Mesothelial cell of epicardium (in vitro differentiated cells): ENCODE data around the gene NCOA1. TPM values are rescaled to one million over a fixed set of nuclear protein-coding genes. Genes with fewer than 3 reads are reported as not detected.

Experiments
- DNase-seq, 2 experiments: peaks; one replicate each; pipeline ENCODE4 v3.0.0; 2021; ENCODE audit warnings: low spot score in 2 of 2; ENCODE audit not compliant: unreplicated experiment in 2 of 2
- H3K27ac Mint-ChIP-seq: 2 replicates; pipeline ENCODE4 v1.8.0; 2021; ENCODE audit warnings: mixed read lengths
- H3K27me3 Mint-ChIP-seq: 2 replicates; pipeline ENCODE4 v1.8.0; 2021; ENCODE audit warnings: low read depth, mixed read lengths
- H3K36me3 Mint-ChIP-seq: 2 replicates; pipeline ENCODE4 v1.8.0; 2021; ENCODE audit warnings: mixed read lengths
- H3K4me1 Mint-ChIP-seq: 2 replicates; pipeline ENCODE4 v1.8.0; 2021; ENCODE audit warnings: mixed read lengths
- H3K4me3 Mint-ChIP-seq: 2 replicates; pipeline ENCODE4 v1.8.0; 2021; ENCODE audit warnings: mild to moderate bottlenecking, moderate library complexity, mixed read lengths
- H3K9me3 Mint-ChIP-seq: 2 replicates; pipeline ENCODE4 v1.8.0; 2021; ENCODE audit warnings: mixed read lengths
- total RNA-seq: library from RNA; stranded (reverse); gene quantifications from 3 replicates; pipeline ENCODE4 v1.2.1, GENCODE V29; 2021
- TF ChIP-seq, protein P1 (sequence below): fragments of 200-600 bp; sonication (generic); IDR thresholded peaks from one replicate; pipeline ENCODE4 v1.5.0; 2021; ENCODE audit warnings: antibody characterized with exemption; ENCODE audit not compliant: unreplicated experiment

The NCOA1 gene
- total RNA-seq, 1 donor from 2014 or later = 35.1 TPM

GRCh38 chr2:24816884-24817283, 325.8 kb downstream of the NCOA1 start:
- Mint-ChIP-seq H3K27me3 (no peaks in the 10 kb centered on the region), H3K27ac (peak overlapping the region; percentile 65), H3K4me1 (peaks cover 3% of the 10 kb centered on the region), H3K36me3 (peaks cover 38% of the 10 kb centered on the region), H3K4me3 (no peak overlapping the region), H3K9me3 (no peaks in the 10 kb centered on the region)
- DNase-seq = no peak
- TF ChIP-seq, protein P1, sequence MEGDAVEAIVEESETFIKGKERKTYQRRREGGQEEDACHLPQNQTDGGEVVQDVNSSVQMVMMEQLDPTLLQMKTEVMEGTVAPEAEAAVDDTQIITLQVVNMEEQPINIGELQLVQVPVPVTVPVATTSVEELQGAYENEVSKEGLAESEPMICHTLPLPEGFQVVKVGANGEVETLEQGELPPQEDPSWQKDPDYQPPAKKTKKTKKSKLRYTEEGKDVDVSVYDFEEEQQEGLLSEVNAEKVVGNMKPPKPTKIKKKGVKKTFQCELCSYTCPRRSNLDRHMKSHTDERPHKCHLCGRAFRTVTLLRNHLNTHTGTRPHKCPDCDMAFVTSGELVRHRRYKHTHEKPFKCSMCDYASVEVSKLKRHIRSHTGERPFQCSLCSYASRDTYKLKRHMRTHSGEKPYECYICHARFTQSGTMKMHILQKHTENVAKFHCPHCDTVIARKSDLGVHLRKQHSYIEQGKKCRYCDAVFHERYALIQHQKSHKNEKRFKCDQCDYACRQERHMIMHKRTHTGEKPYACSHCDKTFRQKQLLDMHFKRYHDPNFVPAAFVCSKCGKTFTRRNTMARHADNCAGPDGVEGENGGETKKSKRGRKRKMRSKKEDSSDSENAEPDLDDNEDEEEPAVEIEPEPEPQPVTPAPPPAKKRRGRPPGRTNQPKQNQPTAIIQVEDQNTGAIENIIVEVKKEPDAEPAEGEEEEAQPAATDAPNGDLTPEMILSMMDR = no peak

DNA sequence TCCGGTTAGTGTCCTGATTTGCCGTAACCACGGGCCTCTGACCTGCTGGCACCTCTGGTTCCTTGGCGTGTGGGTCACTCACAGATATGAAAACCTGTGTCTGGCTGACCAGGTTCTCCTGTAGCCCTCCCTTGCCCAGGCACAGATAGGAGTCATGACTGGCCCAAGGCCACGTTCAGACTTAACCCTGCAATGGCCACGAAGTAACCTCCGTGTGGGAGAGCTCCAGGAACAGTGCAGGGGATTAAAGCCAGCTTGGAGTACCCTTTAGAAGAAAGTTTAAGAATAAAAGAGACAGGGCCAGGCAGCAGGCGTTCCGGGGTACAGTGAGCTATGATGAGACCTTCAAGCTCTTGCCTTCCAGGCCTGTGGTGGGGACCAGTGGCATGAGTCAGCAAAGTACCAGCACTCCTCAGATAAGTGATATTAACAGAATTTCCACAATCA, 327.7 kb downstream of the NCOA1 start:
- no peaks in the 10 kb centered on the region for H3K9me3 Mint-ChIP-seq
- no peak overlapping the region for H3K27ac Mint-ChIP-seq
- peaks cover 3% of the 10 kb centered on the region for H3K4me1 Mint-ChIP-seq
- no peak for DNase-seq
- H3K27me3 Mint-ChIP-seq = no peaks in the 10 kb centered on the region
- TF ChIP-seq, protein P1 = no peak
- H3K36me3 Mint-ChIP-seq = peaks cover 35% of the 10 kb centered on the region
- no peak overlapping the region for H3K4me3 Mint-ChIP-seq

GRCh38 chr2:24819442-24820174, 328.6 kb downstream of the NCOA1 start:
- H3K4me3 Mint-ChIP-seq = no peak overlapping the region
- no peak for DNase-seq
- H3K27ac Mint-ChIP-seq = no peak overlapping the region
- no peaks in the 10 kb centered on the region for H3K27me3 Mint-ChIP-seq
- no peaks in the 10 kb centered on the region for H3K9me3 Mint-ChIP-seq
- TF ChIP-seq, protein P1 = no peak
- peaks cover 35% of the 10 kb centered on the region for H3K36me3 Mint-ChIP-seq
- peaks cover 3% of the 10 kb centered on the region for H3K4me1 Mint-ChIP-seq

DNA sequence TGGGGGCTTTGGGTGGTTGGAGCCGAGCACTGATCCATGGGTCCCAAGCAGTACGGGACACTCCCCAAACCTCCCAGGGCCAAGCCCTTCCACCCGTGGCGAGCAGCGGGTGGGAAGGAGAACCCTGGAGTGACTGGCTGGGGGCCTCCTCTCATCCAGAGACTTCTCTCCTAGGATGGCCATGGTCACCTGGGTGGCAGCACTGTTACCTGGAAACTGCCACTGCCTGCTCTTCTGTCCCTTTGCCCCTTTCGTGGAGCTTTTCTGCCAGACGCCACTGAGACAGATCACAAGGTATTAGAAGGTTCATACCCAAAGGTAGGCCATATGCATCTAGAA, 329.1 kb downstream of the NCOA1 start:
- no peak for DNase-seq
- peaks cover 3% of the 10 kb centered on the region for H3K4me1 Mint-ChIP-seq
- no peaks in the 10 kb centered on the region for H3K27me3 Mint-ChIP-seq
- TF ChIP-seq, protein P1 = no peak
- H3K36me3 Mint-ChIP-seq = peaks cover 35% of the 10 kb centered on the region
- no peak overlapping the region for H3K27ac Mint-ChIP-seq
- no peaks in the 10 kb centered on the region for H3K9me3 Mint-ChIP-seq
- no peak overlapping the region for H3K4me3 Mint-ChIP-seq

Other genes starting within 250 kb of the NCOA1 start
- gene ITSN2, start 130.7 kb upstream of the NCOA1 start, total RNA-seq = 19.6 to 21.7 TPM (median 21.6 TPM) in 3 replicates